ENCODE measurements around the gene BACE1.

The BACE1 gene

GRCh38 chr11:117289795-117290194 lies 26.3 kb downstream of the BACE1 start:
- H3K4me3 ChIP-seq (ENCODE audit: low read length): no peak overlapping the region
- no peak for DNase-seq (ENCODE audit: low read depth)
- no peak for TF ChIP-seq CTCF (IDR thresholded peaks at IDR 0.05; ENCODE audit: insufficient read depth, low read depth, low read length, missing control alignments)

DNA sequence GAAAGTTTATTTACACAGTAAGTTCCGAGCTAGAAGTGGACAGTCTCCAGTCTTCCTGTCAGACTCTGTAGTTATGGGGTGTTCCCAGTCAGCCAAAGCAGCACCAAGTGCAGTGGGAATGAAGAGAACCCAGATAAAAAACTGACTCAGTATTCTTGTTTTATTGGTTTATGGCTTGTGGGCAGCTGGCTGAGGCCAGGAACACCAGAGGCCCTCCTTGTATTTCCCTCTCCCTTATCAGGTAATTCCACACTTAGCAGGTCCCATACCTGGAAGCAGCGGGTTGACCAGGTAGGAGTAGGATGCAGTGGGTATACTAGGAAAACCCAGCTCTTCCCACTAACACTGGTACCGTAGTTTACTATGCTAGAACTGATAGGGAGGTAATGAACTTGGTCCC lies 28.4 kb downstream of the BACE1 start:
- no peak for TF ChIP-seq CTCF (IDR thresholded peaks at IDR 0.05; ENCODE audit: insufficient read depth, low read depth, low read length, missing control alignments)
- no peak overlapping the region for H3K4me3 ChIP-seq (ENCODE audit: low read length)
- no peak for DNase-seq (ENCODE audit: low read depth)

GRCh38 chr11:117286588-117286987 lies 29.5 kb downstream of the BACE1 start:
- no peak for DNase-seq (ENCODE audit: low read depth)
- TF ChIP-seq CTCF (IDR thresholded peaks at IDR 0.05; ENCODE audit: insufficient read depth, low read depth, low read length, missing control alignments): no peak
- no peak overlapping the region for H3K4me3 ChIP-seq (ENCODE audit: low read length)

- H3K4me3 ChIP-seq (ENCODE audit: low read length): no peak overlapping the region
- DNase-seq (ENCODE audit: low read depth): no peak
- no peak for TF ChIP-seq CTCF (IDR thresholded peaks at IDR 0.05; ENCODE audit: insufficient read depth, low read depth, low read length, missing control alignments)
Measured at GRCh38 chr11:117284053-117284452, 32.0 kb downstream of the BACE1 start.

- no peak for TF ChIP-seq CTCF (IDR thresholded peaks at IDR 0.05; ENCODE audit: insufficient read depth, low read depth, low read length, missing control alignments)
- DNase-seq (ENCODE audit: low read depth): no peak
- no peak overlapping the region for H3K4me3 ChIP-seq (ENCODE audit: low read length)
Measured at GRCh38 chr11:117282956-117283355, 33.1 kb downstream of the BACE1 start.

DNA sequence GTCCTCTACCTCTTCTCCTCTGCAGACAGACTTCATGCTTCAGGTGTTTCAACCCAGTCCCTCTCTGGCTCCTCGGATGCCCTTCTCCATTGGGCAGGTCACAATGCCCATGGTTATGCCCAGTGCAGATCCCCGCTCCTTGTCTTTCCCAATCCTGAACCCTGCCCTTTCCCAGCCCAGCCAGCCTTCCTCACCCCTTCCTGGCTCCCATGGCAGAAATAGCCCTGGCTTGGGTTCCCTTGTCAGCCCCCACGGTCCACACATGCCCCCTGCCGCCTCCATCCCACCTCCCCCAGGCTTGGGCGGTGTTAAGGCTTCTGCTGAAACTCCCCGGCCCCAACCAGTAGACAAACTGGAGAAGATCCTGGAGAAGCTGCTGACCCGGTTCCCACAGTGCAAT lies 34.2 kb downstream of the BACE1 start:
- H3K4me3 ChIP-seq (ENCODE audit: low read length): no peak overlapping the region
- TF ChIP-seq CTCF (IDR thresholded peaks at IDR 0.05; ENCODE audit: insufficient read depth, low read depth, low read length, missing control alignments): no peak
- DNase-seq (ENCODE audit: low read depth): no peak

DNA sequence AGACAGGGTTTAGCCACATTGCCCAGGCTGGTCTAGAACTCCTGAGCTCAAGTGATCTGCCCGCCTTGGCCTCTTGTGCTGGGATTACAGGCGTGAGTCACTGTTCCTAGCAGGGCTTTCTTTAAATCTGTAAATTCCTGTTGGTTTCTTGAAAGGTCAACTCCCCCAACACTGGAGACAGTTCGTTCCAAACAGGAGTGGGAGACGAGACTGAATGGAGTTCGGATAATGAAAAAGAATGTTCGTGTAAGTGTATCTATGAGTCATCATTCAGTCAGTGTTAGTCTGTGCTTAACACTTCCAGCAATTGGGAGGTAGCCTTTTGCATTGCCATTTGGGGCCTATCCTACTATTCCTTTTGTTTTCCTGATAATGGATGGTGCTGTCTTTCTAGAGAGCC lies 34.9 kb downstream of the BACE1 start:
- no peak overlapping the region for H3K4me3 ChIP-seq (ENCODE audit: low read length)
- peak; percentile 77 for DNase-seq (ENCODE audit: low read depth)
- no peak for TF ChIP-seq CTCF (IDR thresholded peaks at IDR 0.05; ENCODE audit: insufficient read depth, low read depth, low read length, missing control alignments)

Measured in epithelial cell of esophagus (primary cell).